A549 (cell line): ENCODE results near the gene C12orf75.

Experiments used
- CEBPB ChIP-seq, 2 experiments: fragments of >200 bp in 1 of 2; sonication (Bioruptor Twin) in 1 of 2; formaldehyde crosslinking in 1 of 2; IDR thresholded peaks; 2 replicates each; pipeline ENCODE4 v1.6.1; 2012 to 2016
- CTCF ChIP-seq: fragments of >200 bp; sonication (Bioruptor Twin); formaldehyde crosslinking; IDR thresholded peaks from 3 replicates; pipeline ENCODE4 v1.5.1; 2016
- EP300 ChIP-seq, 2 experiments: fragments of >200 bp; sonication (Bioruptor Twin); formaldehyde crosslinking; IDR thresholded peaks; 2 replicates in 1 of 2; 3 replicates in 1 of 2; pipeline ENCODE4 v1.6.1; 2016 to 2017
- JUN ChIP-seq, 2 experiments: fragments of >200 bp; sonication (Bioruptor Twin); formaldehyde crosslinking; IDR thresholded peaks; 2 replicates in 1 of 2; 3 replicates in 1 of 2; pipeline ENCODE4 v1.6.1; 2016 to 2017
- JUNB ChIP-seq: fragments of >200 bp; sonication (Bioruptor Twin); formaldehyde crosslinking; IDR thresholded peaks from 2 replicates; pipeline ENCODE4 v1.6.1; 2016
- RNF2 ChIP-seq: fragments of 200-600 bp; sonication (generic); IDR thresholded peaks from 2 replicates; pipeline ENCODE4 v1.6.1; 2016; ENCODE audit warnings: low read depth, mild to moderate bottlenecking, antibody characterized with exemption, moderate library complexity, borderline replicate concordance
- SMC3 ChIP-seq: fragments of >200 bp; sonication (Bioruptor Twin); formaldehyde crosslinking; IDR thresholded peaks from 3 replicates; pipeline ENCODE4 v1.6.1; 2018; ENCODE audit warnings: inconsistent platforms

GRCh38 chr12:105318651-105319483, 11.6 kb upstream of the C12orf75 start:
- TF ChIP-seq CTCF = no peak
- TF ChIP-seq EP300 (IDR thresholded peaks at IDR 0.05) = no peak
- TF ChIP-seq CEBPB (IDR thresholded peaks at IDR 0.05) = no peak
- no peak for TF ChIP-seq RNF2
- TF ChIP-seq JUNB = no peak
- TF ChIP-seq JUN (IDR thresholded peaks at IDR 0.05) = no peak
- TF ChIP-seq SMC3 = no peak
